ENCODE data around the gene EMX1.

The EMX1 gene

GRCh38 chr2:72933646-72934151 lies 16.4 kb downstream of the EMX1 start:
- Histone ChIP-seq H4K20me1 (ENCODE audit: insufficient read depth) (no peaks in the 10 kb centered on the region), H3K27ac (no peak overlapping the region), H3K9ac (no peak overlapping the region), H3K4me1 (ENCODE audit: low read depth, poor library complexity, severe bottlenecking) (no peaks in the 10 kb centered on the region), H2AFZ (ENCODE audit: low read depth) (no peak overlapping the region), H3K36me3 (ENCODE audit: insufficient read depth) (no peaks in the 10 kb centered on the region), H3K79me2 (ENCODE audit: insufficient read depth, low read depth) (no peaks in the 10 kb centered on the region), H3K27me3 (ENCODE audit: insufficient read depth, low read depth) (no peaks in the 10 kb centered on the region), H3K4me3 (IDR thresholded peaks at IDR 0.05; ENCODE audit: insufficient read depth, low read depth, low read length) (no peak overlapping the region), H3K4me2 (no peak overlapping the region)
- no peak for TF ChIP-seq CTCF (conservative IDR thresholded peaks at IDR 0.05; ENCODE audit: low read depth, low read length)

DNA sequence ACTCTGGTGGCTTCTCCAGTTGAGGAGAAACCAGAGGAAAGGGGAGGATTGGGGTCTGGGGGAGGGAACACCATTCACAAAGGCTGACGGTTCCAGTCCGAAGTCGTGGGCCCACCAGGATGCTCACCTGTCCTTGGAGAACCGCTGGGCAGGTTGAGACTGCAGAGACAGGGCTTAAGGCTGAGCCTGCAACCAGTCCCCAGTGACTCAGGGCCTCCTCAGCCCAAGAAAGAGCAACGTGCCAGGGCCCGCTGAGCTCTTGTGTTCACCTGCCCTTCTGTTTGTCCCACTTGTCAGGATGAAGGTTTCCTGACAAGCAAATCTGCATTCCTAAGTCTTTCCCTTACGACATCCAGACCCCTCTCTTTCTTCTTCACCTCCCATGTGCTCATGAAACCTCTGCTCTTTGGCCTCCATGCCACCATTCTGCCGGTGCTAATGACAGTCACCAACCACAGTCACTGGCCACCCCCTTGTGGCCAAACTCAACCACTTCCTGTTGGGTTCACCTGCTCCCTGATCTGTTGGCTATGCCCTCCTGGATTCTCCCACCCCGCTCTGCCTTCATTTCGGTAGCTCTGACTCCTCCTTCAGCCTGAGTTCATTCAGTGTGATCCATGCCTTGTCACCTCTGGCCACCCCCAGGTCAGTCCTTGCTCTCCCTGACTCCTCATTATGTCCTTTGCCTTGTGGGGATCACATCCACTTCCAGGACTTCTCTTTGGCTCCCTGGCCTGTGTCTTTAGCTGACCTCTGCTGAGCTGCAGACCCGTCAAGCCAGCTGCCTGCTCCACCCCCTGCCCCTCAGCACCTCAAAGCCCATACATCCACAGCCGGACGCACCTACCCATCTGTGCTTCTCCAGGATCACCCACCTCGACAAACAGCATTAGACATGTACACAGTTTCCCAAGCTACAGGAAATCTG lies 17.6 kb downstream of the EMX1 start:
- H3K4me3 ChIP-seq (IDR thresholded peaks at IDR 0.05; ENCODE audit: insufficient read depth, low read depth, low read length), result no peak overlapping the region
- H2AFZ ChIP-seq (ENCODE audit: low read depth), result no peak overlapping the region
- no peak overlapping the region for H3K4me2 ChIP-seq

GRCh38 chr2:72935611-72935957 lies 18.3 kb downstream of the EMX1 start:
- H3K4me2 ChIP-seq, result no peak overlapping the region
- no peaks in the 10 kb centered on the region for H3K36me3 ChIP-seq (ENCODE audit: insufficient read depth)
- H3K9ac ChIP-seq, result no peak overlapping the region
- no peaks in the 10 kb centered on the region for H4K20me1 ChIP-seq (ENCODE audit: insufficient read depth)
- no peak overlapping the region for H2AFZ ChIP-seq (ENCODE audit: low read depth)
- no peaks in the 10 kb centered on the region for H3K4me1 ChIP-seq (ENCODE audit: low read depth, poor library complexity, severe bottlenecking)
- TF ChIP-seq CTCF (conservative IDR thresholded peaks at IDR 0.05; ENCODE audit: low read depth, low read length), result no peak
- no peak overlapping the region for H3K4me3 ChIP-seq (IDR thresholded peaks at IDR 0.05; ENCODE audit: insufficient read depth, low read depth, low read length)
- H3K79me2 ChIP-seq (ENCODE audit: insufficient read depth, low read depth), result no peaks in the 10 kb centered on the region
- H3K27ac ChIP-seq, result no peak overlapping the region
- H3K27me3 ChIP-seq (ENCODE audit: insufficient read depth, low read depth), result no peaks in the 10 kb centered on the region

More for the DNA sequence above, 17.6 kb downstream of the EMX1 start:
- peak; percentile 51 for TF ChIP-seq CTCF (conservative IDR thresholded peaks at IDR 0.05; ENCODE audit: low read depth, low read length)
- H3K9ac ChIP-seq, result no peak overlapping the region
- no peak overlapping the region for H3K27ac ChIP-seq
- no peaks in the 10 kb centered on the region for H3K79me2 ChIP-seq (ENCODE audit: insufficient read depth, low read depth)
- H3K27me3 ChIP-seq (ENCODE audit: insufficient read depth, low read depth), result no peaks in the 10 kb centered on the region
- H4K20me1 ChIP-seq (ENCODE audit: insufficient read depth), result no peaks in the 10 kb centered on the region
- H3K36me3 ChIP-seq (ENCODE audit: insufficient read depth), result no peaks in the 10 kb centered on the region
- no peaks in the 10 kb centered on the region for H3K4me1 ChIP-seq (ENCODE audit: low read depth, poor library complexity, severe bottlenecking)

DNA sequence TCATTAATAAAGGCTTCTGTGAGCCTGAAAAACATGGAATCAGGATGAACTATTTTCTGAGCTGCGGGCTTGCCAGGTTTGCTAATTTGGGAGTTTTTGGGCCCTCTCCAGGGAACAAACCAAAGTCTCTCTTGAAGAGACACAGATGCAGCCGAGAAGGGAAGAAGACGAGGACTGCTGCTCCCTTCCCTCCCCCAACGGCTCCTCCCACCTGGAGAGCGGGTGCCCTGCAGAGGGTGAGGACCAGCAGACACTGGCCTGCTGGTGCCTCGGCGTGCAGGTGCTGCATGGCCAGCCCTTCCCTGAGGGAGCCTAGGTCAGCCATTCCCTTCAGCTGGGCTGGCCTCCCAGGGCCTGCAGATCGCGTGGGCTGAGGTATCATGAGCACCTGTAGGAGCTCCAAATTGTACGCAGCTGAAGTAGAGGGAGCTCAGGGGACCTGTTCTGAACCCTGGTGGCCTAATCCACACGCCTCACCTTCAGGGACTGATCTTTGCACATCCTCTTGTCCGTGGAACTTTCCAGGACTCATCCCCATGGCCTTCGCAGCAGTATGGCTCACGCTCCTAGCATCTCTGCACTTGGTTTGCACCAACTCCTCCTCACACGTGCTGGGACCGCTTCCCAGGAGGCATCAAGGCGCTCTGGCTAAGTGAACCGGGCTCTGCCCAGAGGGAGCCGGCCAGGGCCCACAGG lies 19.5 kb downstream of the EMX1 start:
- H3K36me3 ChIP-seq (ENCODE audit: insufficient read depth), result no peaks in the 10 kb centered on the region
- TF ChIP-seq CTCF (conservative IDR thresholded peaks at IDR 0.05; ENCODE audit: low read depth, low read length), result no peak
- H3K4me3 ChIP-seq (IDR thresholded peaks at IDR 0.05; ENCODE audit: insufficient read depth, low read depth, low read length), result no peak overlapping the region
- H3K27me3 ChIP-seq (ENCODE audit: insufficient read depth, low read depth), result no peaks in the 10 kb centered on the region
- no peak overlapping the region for H3K4me2 ChIP-seq
- H3K79me2 ChIP-seq (ENCODE audit: insufficient read depth, low read depth), result no peaks in the 10 kb centered on the region
- H3K9ac ChIP-seq, result no peak overlapping the region
- H4K20me1 ChIP-seq (ENCODE audit: insufficient read depth), result no peaks in the 10 kb centered on the region
- H3K4me1 ChIP-seq (ENCODE audit: low read depth, poor library complexity, severe bottlenecking), result no peaks in the 10 kb centered on the region
- H2AFZ ChIP-seq (ENCODE audit: low read depth), result no peak overlapping the region
- H3K27ac ChIP-seq, result no peak overlapping the region

All from KMS-11 (cell line).